HAP-1 (cell line): ENCODE measurements around the gene BMF.

Source experiments
- DNase-seq, 2 experiments: peaks; one replicate each; pipeline ENCODE4 v3.0.0-alpha.2; 2016 to 2020; ENCODE audit warnings: low spot score in 2 of 2
- H3K27me3 ChIP-seq: fragments of 250-450 bp; sonication (Bioruptor Pico); 2 replicates; pipeline ENCODE4 v1.5.1; 2020; ENCODE audit warnings: low read depth, mild to moderate bottlenecking, moderate library complexity
- H3K36me3 ChIP-seq: fragments of 250-450 bp; sonication (Bioruptor Pico); replicated peaks from 2 replicates; pipeline ENCODE4 v1.5.1; 2020; ENCODE audit warnings: mild to moderate bottlenecking
- H3K4me1 ChIP-seq: fragments of 250-450 bp; sonication (Bioruptor Pico); 2 replicates; pipeline ENCODE4 v1.5.1; 2020; ENCODE audit warnings: mild to moderate bottlenecking
- H3K4me3 ChIP-seq: fragments of 250-450 bp; sonication (Bioruptor Pico); 2 replicates; pipeline ENCODE4 v1.5.1; 2020; ENCODE audit warnings: mild to moderate bottlenecking, moderate library complexity
- H3K9me3 ChIP-seq: fragments of 250-450 bp; sonication (Bioruptor Pico); 2 replicates; pipeline ENCODE4 v1.5.1; 2020; ENCODE audit warnings: mild to moderate bottlenecking, moderate library complexity
- in situ Hi-C: fragments of 300-500 bp; cut with MboI; formaldehyde crosslinking; loops from 3 replicates; pipeline ENCODE4 v1.14.3; 2020; ENCODE audit warnings: low sequenced_read_pairs, inconsistent platforms, mixed read lengths

The BMF gene

DNA sequence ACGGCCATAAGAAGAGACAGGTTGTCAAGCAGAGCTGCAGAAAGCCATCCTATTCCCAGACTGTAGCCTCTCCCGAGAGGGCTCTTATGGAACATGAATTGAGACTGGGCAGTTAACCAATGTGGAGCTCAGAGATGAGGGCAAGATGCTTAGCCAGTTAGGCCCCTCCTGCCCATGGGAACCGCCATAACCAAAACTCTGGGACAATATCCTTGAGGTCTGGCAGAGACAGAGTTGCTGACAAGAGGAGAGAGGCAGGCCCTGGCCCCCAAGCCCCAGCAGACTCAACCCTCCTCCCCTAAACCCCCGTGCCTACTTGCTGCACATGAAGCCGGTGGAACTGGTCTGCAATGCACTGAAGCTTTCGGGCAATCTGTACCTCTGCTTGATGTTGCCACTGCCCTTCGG, 4.8 kb downstream of the BMF start:
- Histone ChIP-seq H3K9me3 (no peaks in the 10 kb centered on the region), H3K4me3 (no peak overlapping the region), H3K36me3 (no peaks in the 10 kb centered on the region; the same call in 1 of the 2 replicates), H3K4me1 (peaks cover 44% of the 10 kb centered on the region), H3K27me3 (no peaks in the 10 kb centered on the region)
- DNase-seq = no peak
- in situ Hi-C loops = no loop called here

DNA sequence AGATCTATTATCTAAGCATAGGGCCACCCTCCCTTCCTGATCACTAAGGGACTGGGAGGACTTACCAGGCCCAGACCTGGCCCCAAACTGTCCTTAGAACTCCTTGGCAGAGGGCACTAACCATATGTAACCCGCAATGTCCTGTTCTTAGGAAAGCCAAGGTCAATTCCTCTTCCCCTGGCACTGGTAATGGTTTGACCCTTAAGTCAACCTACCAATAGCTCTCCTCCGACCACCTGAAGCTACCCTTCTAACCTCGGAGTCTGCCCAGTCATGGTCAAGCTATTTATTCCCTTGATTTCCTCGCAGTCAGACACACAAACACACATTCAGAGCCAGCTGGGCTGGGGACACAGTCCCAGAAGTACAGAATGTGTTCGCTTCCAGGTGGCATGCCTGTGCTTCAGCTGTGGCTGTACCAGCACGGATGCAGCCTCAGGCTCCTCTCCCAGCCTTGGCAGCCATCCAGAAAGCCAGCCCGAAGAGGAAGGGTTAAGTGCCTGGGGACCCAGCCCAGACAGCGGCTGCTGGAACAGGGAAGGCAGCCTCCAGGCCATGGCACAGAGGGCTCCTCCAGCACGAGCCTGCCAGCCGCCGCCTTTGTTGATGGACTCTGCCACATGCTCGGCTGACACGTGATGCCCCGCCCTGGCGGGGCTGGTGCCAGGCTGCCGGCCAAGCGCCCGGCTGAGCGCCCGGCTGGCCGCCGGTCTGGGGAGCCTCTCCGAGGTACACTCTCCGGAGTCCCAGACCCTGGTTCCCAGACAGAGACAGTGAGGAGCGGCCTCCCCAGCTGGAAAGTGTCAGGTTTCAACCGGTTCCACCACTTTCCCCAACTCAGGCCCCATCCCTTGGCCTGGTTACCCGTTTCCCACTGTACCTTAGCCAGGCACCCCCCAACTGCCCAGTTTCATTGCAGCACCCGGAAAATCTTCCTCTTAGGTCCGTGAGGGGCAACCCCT, 5.5 kb downstream of the BMF start:
- Histone ChIP-seq H3K9me3 (no peaks in the 10 kb centered on the region), H3K4me1 (peaks cover 51% of the 10 kb centered on the region), H3K4me3 (no peak overlapping the region), H3K36me3 (no peaks in the 10 kb centered on the region; the same call in 1 of the 2 replicates), H3K27me3 (no peaks in the 10 kb centered on the region)
- peak in 1 of 2 experiments; percentile 61 for DNase-seq
- in situ Hi-C loops = no loop called here

GRCh38 chr15:40100947-40101905, 7.5 kb downstream of the BMF start:
- Histone ChIP-seq H3K27me3 (no peaks in the 10 kb centered on the region), H3K4me3 (no peak overlapping the region), H3K36me3 (no peaks in the 10 kb centered on the region; the same call in 1 of the 2 replicates), H3K9me3 (no peaks in the 10 kb centered on the region), H3K4me1 (peaks cover 50% of the 10 kb centered on the region)
- DNase-seq = no peak
- in situ Hi-C loops = no loop called here

DNA sequence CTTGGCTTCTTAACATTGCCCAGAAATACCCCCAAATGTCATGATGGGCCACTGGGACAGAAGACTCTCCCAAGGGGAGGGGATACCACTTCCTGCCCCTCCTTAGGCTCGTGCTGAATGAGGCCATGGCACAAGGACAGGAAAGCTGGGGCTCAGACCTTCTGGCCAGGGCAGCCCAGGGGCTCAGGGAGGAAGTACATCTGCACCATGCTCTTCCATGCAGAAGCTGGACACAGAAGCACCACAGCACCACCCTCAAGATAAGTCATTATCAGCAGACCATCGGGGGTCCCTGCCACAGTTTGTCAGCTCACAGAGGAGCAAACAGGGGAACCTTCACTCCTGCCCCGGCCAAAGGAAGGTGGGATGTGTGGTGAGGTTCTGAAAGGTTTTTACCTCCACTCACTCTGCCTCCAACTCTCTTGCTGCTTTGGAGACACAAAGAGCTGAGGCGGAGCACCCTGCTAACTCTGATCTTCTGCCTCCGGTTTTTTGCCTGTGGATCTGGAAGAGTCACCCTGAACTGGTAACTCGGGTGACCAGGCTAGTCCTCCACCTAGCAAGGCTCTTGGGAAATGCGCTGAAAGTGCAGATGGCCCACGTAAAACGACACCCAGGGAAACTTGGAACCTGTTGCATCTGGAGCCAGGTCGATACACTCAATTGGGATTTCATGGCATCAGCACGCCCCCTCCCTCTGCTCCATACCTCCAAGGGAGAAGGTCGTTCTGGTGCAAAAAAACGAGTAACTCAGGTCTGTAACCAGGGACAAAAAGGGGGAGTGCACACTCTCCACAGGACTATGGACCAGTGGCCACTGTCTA, 8.3 kb downstream of the BMF start:
- in situ Hi-C loops = no loop called here
- peaks cover 49% of the 10 kb centered on the region for H3K4me1 ChIP-seq
- H3K9me3 ChIP-seq = no peaks in the 10 kb centered on the region
- no peaks in the 10 kb centered on the region; the same call in 1 of the 2 replicates for H3K36me3 ChIP-seq
- DNase-seq = no peak
- no peaks in the 10 kb centered on the region for H3K27me3 ChIP-seq
- H3K4me3 ChIP-seq = no peak overlapping the region

DNA sequence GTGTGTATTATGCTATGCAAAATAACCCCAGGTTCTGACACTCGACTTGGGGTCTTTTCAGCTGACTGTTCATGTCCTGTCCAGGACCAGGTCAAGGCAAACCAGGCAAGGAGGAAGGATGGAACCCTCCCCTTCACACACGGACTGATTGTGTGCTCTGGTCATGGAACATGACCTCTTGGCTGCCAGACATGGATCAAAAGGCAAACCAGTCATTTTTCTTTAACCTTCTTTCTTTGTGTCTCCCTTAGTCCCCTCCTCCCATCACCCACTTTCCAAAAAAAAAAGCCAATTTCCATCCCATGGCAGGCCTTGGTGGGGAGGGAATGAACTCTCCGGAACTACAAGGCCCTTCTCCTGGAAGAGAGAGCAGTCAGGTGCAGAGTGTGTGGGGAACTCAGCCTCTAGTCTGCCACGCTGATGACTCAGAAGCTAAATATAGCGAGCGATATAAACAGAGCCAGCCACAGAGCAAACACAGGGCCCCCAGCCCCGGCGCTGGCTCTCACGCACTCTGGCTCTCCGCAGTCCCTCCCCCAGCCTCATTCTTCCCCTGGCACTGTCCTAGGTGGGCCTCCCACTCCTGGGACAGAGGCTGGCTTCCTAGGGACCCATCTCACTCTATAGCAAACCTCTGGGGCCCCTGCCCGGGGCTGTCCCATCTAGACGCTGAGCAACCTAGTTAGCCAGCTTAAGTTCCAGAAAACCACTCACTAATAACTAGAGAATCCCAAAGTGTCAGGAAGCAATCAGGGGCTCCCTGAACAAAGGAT, 10.0 kb downstream of the BMF start:
- DNase-seq = peak; percentile 64 to 78
- Histone ChIP-seq H3K4me1 (peaks cover 41% of the 10 kb centered on the region), H3K27me3 (no peaks in the 10 kb centered on the region), H3K4me3 (no peak overlapping the region), H3K36me3 (no peaks in the 10 kb centered on the region; the same call in 1 of the 2 replicates), H3K9me3 (no peaks in the 10 kb centered on the region)
- in situ Hi-C loops = no loop called here

DNA sequence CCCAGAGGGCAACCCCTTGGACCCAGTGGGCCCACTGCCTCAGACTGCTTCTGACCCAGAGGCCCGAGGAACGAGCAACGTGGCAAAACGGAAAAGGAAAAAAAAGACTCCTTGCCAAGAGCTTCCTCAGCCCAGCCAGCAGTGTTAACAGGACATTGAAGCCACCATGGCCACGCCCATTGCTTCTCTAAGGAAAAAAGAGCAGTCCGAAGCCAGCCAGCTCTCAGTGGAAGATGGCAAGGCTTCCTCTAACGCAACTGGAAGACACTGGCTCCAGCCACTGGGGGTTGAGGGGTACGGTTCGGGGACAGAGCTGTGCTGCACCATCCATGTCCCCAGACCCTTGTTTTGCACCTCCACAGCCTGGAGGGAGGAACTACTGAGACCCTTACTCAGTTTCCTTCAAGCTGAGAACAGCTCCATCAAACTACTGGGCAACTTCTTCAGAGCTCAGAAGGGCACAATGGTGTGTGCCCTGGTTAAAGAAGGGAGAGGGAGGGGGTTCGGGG, 10.7 kb downstream of the BMF start:
- H3K36me3 ChIP-seq = no peaks in the 10 kb centered on the region
- H3K4me3 ChIP-seq = no peak overlapping the region
- no peaks in the 10 kb centered on the region for H3K9me3 ChIP-seq
- DNase-seq = peak; percentile 44 to 72
- no peaks in the 10 kb centered on the region for H3K27me3 ChIP-seq
- in situ Hi-C loops = no loop called here
- H3K4me1 ChIP-seq = peaks cover 47% of the 10 kb centered on the region

DNA sequence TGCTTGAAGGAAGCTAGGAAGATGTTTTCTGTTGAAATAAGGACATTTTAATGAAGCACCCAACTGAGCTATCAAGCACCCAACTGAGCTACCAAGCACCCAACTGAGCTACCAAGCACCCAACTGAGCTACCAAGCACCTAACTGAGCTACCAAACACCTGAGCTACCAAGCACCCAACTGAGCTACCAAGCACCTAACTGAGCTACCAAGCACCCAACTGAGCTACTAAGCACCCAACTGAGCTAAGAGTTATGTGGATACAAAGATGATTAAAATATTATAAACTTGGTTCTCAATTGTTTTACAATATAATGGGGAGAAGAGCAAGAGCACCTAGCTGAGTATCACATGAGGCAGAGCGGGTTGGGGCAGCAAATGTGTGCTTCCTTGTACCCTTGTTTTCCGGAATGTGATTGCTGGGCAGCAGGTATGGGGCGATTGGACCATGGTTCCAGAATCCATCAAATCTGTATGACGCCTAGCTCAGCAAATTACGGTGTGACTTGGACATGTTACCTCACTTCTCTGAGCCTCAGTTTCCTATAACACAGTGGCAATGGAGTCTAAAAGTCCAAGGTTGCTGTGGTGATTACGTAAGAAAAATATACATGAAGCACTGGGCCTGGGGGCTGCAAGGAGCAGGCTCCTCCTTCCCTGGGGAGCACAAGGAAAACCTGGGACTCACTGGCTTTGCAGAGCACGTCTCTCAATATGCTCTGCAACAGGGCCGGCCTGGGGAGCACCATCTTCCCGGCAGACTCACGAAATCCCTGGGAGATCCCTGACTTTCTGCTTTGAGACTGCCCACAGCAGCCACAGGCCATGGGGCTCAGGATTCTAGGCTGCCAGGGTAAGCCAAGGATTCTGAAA, 11.3 kb downstream of the BMF start:
- H3K4me1 ChIP-seq = peaks cover 54% of the 10 kb centered on the region
- H3K9me3 ChIP-seq = no peaks in the 10 kb centered on the region
- H3K36me3 ChIP-seq = no peaks in the 10 kb centered on the region
- no peaks in the 10 kb centered on the region for H3K27me3 ChIP-seq
- in situ Hi-C loops = no loop called here
- no peak for DNase-seq
- no peak overlapping the region for H3K4me3 ChIP-seq

DNA sequence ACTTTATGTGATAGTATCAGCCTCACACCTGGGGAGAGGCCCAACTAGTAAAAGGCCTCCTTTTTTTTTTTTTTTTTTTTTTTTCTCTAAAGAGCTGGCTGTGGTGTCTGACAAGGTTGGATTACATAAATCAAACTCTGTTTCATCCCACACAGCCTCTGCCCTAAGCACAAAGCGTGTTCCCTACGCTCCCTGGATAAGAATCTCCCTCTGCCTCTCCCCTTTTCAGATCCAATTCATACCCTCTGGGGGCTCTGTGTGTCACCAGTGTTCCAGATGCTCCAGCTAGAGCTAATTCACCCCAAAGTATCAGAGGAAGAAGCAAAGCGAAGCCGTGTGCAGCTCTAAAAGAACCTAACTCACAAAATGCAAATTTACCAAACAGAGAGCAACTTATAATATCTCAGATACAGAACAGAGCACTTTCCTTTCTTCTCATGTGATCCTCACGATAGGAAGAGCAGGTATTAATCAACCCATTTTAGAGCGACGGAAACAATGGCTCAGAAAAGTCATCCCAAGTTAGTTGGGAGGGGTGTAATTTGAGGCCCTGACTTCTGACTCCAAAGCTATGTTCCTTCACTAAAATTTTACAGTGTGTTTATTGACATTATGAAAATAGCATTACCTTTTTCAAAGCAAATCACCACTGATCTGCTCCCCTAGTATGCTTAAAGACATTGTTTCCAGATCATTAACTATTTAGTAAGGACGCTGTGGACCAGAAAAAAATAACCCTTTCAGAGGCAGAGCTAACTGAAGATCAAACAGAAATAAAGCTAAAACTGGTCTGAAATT, 12.4 kb downstream of the BMF start:
- in situ Hi-C loops = no loop called here
- DNase-seq = peak in 1 of 2 experiments; percentile 40
- peaks cover 61% of the 10 kb centered on the region for H3K4me1 ChIP-seq

GRCh38 chr15:40095371-40096093, 13.1 kb downstream of the BMF start:
- Histone ChIP-seq H3K9me3 (no peaks in the 10 kb centered on the region), H3K27me3 (no peaks in the 10 kb centered on the region), H3K4me1 (peaks cover 69% of the 10 kb centered on the region), H3K36me3 (no peaks in the 10 kb centered on the region), H3K4me3 (no peak overlapping the region)
- no peak for DNase-seq
- in situ Hi-C loops = no loop called here

More for the DNA sequence above, 12.4 kb downstream of the BMF start:
- no peaks in the 10 kb centered on the region for H3K27me3 ChIP-seq
- no peaks in the 10 kb centered on the region for H3K9me3 ChIP-seq
- no peaks in the 10 kb centered on the region for H3K36me3 ChIP-seq
- H3K4me3 ChIP-seq = no peak overlapping the region

- no peaks in the 10 kb centered on the region for H3K27me3 ChIP-seq
- H3K9me3 ChIP-seq = no peaks in the 10 kb centered on the region
- no peak overlapping the region for H3K4me3 ChIP-seq
- H3K36me3 ChIP-seq = no peaks in the 10 kb centered on the region
- DNase-seq = no peak
- in situ Hi-C loops = no loop called here
- peaks cover 77% of the 10 kb centered on the region for H3K4me1 ChIP-seq
These were observed 14.5 kb downstream of the BMF start for GRCh38 chr15:40094156-40094555.
